A172 (cell line): ENCODE data around the gene ZNF615. TPM values are rescaled to one million over a fixed set of nuclear protein-coding genes. Genes with fewer than 3 reads are reported as not detected.
"Not testable (repeated sequence)": the region's sequence is repeated elsewhere in the genome, so short reads cannot be mapped to it uniquely, and the experiment has no call there.

Experiments
- DNase-seq: peaks from one replicate; pipeline ENCODE4 v3.0.0-alpha.2; 2015; ENCODE audit warnings: low spot score
- total RNA-seq: library from RNA; depleted of rRNA; stranded (reverse); fragments of >200 nt; shearing (Covaris generic); gene quantifications from 2 replicates; pipeline ENCODE4 v1.2.3, GENCODE V29; 2014; rRNA removed

ZNF615 gene
- total RNA-seq, result 7.9 and 9.3 TPM in 2 replicates

DNA sequence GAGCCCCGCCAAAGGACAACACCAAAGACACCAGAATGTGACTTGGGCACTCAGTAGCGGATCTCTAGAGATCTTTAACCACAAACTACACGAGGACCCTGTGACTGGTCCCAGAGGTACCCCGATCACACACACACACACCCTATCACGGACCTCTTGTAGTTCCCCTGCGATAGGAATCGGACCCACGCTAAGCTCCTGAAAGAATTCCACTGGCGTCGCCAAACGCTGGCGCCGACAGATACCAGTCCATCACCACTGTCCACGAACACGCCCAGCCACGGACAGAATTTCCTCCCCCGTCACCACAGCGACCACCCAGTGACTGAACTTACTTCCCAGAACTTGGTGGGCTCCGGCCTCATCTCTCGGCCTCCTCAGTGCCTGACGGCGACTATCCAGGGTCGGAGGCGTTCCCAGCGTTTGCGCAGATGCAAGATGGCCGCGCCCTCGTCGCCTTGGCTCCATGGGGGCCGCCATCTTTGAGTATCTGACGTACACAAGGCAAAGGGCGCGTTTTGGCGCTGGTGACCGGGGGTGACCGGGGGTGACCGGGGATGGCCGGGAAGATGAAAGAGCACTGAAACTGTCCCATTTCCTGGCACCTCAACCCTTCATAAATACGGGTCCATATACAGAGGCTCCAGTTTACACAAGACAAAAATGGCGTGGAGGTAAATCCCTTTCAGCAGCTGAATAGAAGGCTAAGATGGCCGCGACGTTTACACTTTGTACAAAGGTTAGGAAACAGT lies at the start of gene ZNF615:
Gene ZNF615 (minus strand): TSS at position 406 of the 752 bp plus-strand sequence. CDS start 4,500 bp downstream, outside the sequence.
- peak; percentile 70 for DNase-seq

DNA sequence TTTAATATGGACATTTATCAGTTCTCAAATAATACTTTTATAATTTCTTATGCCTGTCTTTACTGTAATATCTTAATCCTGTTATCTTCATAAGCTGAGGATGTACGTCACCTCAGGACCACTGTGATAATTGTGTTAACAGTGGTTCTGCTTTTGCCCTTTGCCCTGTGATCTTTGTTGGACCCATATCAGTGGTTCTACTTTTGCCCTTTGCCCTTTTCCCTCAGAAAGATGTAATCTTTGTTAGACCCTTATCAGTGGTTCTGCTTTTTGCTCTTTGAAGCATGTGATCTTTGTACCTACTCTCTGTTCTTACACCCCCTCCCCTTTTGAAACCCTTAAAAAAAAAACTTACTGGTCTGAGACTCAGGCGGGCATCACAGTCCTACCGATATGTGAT lies 48.5 kb upstream of the ZNF615 start:
- not testable (repeated sequence) for DNase-seq

DNA sequence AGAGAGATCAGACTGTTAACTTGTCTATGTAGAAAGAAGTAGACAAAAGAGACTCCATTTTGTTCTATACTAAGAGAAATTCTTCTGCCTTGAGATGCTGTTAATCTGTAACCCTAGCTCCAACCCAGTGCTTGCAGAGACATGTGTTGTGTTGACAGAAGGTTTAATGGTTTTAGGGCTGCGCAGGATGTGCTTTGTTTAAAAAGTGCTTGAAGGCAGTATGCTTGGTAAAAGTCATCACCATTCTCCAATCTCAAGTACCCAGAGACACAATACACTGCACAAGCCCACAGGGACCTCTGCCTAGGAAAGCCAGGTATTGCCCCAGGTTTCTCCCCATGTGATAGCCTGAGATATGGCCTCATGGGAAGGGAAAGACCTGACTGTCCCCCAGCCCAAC lies 43.7 kb upstream of the ZNF615 start:
- DNase-seq, result not testable (repeated sequence)

DNA sequence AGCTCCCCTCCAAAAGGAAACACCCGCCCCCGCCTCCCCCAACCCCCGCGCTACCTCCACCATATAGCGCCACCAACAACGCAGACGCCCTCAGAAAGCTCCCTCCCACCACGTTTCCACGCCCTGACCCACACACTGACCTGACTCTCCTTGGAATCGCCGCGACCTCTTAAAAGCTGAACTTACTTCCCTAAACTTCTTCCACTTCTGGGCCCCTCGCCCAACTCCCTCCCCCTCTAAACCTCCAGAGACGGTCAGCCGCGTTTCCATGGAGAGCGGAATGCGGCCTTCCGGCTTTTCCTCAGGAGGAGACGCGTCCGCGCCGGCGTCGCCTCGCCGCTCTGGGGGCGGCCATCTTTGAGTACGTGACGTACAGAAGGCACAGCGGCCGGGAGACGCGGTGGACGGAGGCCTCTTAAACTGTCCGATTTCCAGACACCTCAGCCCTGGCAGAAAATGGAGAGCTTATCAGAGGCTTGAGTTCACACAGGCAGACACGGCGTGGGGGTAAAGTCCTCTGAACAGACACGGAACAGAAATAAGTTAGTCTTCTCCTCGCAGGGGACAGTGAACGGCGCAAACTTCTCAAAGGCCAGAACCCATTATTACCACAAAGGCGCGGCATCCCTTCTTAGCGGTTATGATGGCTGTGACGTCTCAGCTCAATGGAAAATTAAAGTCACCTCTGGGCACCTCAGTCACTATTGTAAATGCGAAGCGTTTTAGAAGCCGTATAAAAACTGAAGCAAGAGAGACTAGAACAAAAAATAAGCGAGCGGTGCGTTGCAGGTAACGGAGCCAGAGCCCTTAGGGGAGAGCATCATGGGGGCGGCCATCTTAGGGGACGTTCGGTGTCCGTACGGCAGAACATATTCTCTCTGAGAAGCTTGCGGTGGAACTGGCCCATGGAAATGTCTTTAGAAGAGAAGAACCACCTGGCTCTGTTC lies 40.8 kb upstream of the ZNF615 start, which contains the start of gene ZNF432:
Gene ZNF432 (minus strand): TSS at position 284 of the 947 bp plus-strand sequence. CDS start 1,970 bp downstream, outside the sequence.
- peak; percentile 78 for DNase-seq

DNA sequence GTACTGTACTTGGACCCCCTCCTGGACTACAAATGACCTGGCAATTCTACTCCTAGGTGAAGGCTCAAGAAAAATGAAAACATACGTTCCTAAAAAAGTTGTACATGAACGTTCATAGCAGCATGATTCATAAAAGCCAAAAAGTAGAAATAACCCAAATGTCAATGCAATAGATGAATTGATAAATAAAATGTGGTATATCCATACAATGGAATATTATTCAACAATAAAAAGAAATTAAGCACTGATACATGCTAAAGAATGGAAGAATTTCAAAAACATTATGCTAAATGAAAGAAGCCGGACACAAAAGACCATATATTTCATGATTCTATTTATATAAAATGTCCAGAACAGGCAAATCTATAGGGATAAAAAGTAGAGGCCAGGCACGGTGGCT lies 31.2 kb upstream of the ZNF615 start:
- no peak for DNase-seq

DNA sequence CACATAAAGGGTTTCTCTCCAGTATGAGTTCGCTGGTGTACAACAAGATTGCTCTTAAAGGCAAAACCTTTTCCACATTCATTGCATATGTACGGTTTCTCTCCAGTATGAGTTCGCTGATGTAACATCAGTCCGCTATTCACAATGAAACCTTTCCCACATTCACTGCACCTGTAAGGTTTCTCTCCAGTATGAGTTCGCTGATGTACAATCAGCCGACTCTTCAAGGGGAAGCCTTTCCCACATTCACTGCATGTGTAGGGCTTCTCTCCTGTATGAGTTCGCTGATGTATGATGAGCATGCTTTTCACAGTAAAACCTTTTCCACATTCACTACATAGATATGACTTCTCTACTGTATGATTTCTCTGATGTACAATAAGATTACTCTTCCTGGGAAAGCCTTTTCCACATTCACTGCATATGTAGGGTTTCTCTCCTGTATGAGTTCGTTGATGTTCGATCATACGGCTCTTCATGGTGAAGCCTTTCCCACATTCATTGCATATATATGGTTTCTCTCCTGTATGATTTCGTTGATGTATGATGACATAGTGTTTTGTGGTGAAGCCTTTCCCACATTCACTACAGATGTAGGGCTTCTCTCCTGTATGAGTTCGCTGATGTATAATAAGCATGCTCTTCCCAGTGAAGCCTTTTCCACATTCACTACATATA lies 26.2 kb upstream of the ZNF615 start:
- no peak for DNase-seq

DNA sequence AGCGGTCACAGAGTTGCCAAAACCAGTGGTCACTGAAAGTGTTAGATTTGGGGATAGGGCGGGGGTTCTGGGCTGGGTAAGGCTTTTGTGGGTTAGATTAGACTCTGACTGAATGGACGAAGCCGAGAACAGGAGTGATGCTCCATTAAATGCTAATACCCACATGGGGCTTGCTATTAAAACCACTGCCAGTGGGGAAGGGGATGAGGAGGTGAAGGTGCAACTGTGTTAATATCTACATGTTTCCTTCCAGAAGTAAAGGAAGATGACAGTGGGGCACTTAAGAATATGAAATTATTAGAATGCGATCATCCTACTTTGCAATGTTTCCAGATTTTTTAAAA lies 20.7 kb upstream of the ZNF615 start:
- DNase-seq, result no peak

DNA sequence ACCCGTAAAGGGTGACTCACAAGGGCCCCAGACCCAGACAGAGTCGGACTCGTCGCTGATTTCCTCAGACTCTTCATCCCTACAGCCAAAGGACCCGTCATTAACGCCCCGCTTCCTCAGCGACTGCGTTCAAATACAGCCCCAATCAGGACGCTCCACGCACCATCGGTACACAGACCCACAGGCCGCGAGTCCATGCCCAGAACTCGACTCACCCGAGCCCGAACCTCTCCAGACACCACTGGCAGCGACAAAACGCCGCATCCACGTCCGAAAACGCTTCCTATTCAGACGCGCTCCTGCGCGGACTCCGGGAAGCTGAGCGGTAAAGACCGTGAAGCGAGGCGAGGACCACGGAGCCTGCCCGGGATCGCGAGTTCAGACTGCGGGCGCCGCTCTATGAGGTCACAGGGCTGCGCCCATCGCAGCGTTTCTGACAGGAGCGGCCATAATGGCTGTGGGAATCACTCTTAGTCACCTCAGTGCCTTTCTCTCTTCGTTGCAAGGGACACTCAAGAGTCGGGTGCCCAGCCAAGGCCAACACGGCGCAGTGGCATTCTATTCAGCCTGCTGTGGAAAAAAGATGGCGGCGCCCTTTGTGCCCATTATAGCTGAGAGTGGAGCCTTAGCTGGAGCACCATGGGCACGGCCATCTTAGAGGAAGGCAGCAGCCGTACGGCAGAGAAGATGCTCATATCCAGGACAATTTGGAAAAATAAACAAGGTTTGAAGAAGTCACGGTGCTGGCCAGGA lies 20.2 kb upstream of the ZNF615 start, which contains the start of gene ZNF614:
Gene ZNF614 (minus strand): TSS at position 353 of the 753 bp plus-strand sequence. CDS start 2,634 bp downstream, outside the sequence.
- DNase-seq, result peak; percentile 88

DNA sequence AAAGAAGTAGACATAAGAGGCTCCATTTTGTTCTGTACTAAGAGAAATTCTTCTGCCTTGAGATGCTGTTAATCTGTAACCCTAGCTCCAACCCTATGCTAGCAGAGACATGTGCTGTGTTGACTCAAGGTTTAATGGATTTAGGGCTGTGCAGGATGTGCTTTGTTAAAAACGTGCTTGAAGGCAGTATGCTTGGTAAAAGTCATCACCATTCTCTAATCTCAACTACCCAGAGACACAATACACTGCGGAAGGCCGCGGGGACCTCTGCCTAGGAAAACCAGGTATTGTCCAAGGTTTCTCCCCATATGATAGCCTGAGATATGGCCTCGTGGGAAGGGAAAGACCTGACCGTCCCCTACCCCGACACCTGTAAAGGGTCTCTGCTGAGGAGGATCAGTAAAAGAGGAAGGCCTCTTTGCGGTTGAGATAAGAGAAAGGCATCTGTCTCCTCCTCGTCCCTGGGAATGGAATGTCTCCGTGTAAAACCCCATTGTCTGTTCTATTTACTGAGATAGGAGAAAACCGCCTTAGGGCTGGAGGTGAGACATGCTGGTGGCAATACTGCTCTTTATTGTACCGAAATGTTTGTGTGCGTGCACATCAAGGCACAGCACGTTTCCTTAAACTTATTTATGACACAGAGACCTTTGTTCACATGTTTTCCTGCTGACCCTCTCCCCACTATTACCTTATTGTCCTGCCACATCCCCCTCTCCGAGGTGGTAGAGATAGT lies 18.4 kb upstream of the ZNF615 start:
- not testable (repeated sequence) for DNase-seq

DNA sequence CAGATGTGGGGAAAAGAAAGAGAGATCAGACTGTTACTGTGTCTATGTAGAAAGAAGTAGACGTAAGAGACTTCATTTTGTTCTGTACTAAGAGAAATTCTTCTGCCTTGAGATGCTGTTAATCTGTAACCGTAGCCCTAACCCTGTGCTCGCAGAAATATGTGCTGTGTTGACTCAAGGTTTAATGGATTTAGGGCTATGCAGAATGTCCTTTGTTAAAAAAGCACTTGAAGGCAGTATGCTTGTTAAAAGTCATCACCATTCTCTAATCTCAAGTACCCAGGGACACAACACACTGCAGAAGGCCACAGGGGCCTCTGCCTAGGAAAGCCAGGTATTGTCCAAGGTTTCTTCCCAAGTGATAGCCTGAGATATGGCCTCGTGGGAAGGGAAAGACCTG lies 16.5 kb upstream of the ZNF615 start:
- not testable (repeated sequence) for DNase-seq

DNA sequence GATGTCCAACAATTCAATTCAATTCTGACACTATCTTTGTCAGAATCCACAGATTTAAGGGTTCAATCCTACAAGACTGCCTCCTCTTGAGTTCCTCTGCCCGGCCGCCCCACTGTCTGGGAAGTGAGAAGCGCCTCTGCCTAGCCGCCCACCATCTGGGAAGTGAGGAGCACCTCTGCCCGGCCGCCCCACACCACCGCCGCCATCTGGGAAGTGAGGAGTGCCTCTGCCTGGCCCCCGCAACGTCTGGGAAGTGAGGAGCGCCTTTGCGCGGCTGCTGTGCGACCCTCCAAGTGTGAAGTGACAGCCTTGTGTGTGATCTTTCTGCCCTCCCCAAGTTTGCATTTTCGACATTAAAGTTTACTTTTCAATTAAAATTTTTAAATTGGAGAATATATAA lies 14.2 kb upstream of the ZNF615 start:
- no peak for DNase-seq

DNA sequence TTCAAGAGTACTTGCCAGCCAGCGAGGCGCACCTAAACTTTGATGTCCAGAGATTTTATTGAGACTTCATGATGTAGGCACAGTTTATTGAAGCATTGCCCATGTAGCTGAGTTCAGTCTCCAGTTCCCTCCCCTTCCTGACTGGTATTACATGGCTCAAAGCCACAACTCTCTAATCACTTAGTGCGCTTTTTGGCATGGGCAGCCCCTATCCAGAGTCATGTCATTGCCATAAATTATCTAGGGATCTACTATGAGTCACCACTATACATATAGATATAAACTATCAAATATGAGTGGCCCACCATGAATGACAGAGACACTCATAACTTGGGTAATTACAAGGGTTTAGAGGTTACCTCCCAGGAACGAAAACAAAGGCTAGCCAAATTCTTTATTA lies 12.5 kb upstream of the ZNF615 start:
- no peak for DNase-seq

DNA sequence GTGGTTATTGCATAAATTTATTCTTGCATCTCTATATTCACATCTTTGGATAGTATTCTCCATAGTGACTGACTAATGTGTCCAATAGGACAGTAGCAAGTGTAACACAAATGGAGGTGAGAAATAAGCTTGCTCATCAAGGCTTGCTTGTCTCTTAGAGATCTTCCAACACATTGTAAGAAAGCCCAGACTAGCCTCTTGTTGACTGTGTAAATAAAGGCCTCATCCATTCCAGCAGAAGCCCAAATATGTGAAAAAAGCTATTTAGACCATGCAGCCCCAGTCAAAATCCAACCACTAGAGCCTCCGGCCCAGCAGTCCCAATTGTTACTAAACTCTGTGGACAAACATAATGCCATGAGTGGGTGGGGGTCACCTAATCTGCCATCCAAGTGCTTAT lies 2.7 kb upstream of the ZNF615 start:
- no peak for DNase-seq

DNA sequence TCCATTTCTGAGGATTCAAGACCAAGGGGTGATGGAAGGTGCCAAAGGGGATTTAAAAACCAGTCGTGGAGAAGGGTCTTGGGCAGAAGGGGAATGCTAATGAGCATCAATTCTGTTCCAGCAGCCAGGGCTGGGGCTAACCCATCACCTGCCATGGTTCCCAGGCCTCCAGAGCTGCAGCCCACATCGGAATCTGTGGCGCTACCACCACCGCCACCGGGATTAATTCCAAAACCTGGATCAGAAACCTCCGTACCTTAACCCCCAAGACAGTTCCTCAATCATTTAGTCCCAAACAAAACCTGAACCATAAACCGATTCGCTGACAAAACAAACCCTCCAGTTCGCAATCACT lies 583 bp downstream of the ZNF615 start:
- DNase-seq, result no peak

DNA sequence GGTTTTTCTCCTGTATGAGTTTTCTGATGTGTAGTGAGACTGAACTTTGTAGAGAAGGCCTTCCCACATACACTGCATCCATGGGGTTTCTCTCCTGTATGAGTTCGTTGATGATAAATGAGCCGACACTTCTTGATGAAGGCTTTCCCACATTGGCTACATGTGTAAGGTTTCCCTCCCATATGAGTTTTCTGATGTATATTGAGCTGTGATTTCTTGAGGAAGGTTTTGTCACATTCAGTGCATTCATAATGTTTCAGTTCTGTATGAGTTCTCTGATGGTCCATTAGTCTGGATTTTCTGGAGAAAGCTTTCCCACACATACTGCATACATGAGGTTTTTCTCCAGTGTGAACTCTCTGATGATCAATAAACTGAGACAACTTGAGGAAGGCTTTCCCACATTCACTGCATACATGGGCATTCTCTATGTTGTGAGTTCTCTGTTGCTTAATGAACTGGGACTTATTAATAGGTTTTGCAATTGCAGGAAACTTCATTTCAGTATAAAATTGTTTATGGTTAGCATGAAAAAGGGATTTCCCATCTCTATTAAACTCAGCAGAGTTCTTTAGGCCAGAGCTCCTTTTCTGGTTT lies 13.9 kb downstream of the ZNF615 start:
- DNase-seq, result no peak

DNA sequence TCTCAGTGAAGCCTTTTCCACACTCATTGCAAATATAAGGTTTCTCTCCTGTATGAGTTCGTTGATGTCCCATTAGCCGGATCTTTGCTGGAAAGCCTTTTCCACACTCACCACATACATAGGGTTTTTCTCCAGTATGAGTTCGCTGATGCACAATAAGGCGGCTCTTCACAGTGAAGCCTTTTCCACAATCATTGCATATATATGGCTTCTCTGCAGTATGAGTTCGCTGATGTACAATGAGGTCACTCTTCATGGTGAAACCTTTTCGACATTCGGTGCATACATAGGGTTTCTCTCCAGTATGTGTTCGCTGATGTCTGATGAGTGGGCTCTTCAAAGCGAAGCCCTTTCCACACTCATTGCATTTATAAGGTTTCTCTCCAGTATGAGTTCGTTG lies 14.6 kb downstream of the ZNF615 start:
- DNase-seq, result no peak

DNA sequence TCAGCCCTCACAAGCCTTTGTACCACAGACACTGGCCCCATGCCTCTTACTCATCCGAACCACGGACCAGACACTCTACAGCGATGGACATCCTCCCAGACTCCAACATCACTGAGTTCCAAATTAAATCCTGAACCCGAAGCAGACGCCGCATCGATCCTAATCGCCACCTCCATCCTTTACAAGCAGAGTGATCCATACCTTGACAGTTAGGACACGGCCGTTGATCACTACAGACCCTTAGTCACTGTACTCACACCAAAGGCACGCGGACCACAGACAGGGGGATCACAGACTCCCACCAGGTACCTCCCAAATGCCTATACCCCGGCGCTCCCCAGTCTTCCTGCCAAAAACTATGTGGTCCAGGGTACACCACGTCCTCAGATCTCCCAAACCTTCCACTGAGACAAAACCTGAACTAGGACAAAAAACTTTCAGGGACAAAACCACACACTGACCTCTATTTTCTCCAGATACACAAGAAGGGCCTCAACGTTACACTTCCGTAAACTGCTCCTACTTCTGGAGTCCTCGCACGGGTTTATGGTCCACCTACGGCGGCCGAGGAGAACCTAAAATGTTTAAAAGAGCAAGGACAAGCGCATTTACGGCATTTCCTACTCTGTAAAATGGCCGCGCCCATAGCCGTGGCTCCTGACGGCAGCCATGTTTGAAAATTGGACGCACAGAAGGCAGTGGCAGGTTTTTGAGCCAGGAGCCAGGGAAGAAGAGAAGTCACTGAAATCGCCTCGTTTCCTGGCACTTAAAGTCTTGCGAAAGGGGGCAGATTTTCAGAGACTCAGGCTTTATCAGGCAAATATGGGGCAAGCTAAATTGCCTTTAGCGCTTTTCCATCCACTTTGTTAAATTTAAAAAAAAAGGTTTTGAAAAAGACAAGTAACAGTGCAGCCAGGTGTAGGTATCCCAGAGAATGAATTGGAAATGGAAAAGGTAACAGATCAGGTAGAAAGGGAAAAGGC lies 21.4 kb downstream of the ZNF615 start, which contains the start of gene ZNF350:
Gene ZNF350 (minus strand): TSS at position 532 of the 983 bp plus-strand sequence. CDS start 12,480 bp downstream, outside the sequence.
- DNase-seq, result peak; percentile 93

DNA sequence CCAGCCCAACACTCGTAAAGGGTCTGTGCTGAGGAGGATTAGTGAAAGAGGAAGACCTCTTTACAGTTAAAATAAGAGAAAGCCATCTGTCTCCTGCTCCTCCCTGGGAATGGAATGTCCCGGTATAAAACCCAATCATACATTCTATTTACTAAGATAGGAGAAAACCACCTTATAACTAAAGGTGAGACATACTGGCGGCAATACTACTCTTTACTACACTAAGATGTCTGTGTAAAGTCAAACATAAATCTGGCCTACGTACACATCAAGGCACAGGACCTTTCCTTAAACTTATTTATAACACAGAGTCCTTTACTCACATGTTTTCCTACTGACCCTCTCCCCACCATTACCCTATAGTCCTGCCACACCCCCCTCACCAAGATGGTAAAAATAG lies 24.6 kb downstream of the ZNF615 start:
- no peak for DNase-seq

DNA sequence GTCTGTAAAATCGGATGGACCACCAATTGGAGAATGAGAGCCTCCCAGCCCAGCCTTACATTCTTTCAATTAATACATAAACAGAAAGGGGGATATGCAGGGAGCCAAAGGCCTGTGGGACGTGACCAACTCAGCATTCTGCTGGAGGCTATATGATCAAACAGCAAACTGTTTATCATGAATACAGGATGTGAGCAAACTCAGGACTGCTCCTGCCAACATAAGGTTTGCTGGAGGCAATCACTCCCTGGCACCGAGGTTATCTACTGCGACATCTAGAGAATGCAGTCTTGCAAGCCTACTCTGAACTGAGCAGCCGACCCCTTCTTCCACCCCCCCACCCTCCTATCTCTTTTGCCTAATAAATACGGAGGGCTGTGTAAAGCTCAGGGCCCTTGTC lies 27.1 kb downstream of the ZNF615 start:
- not testable (repeated sequence) for DNase-seq
